HG03565 (cell line): Measurements from ENCODE around the gene BCAR3.

Experiments used
- ATAC-seq: cut with Tn5 transposase; IDR thresholded peaks from one replicate; pipeline ENCODE4 v1.9.1; 2021; ENCODE audit warnings: mild to moderate bottlenecking, moderate library complexity; ENCODE audit not compliant: unreplicated experiment

The BCAR3 gene

GRCh38 chr1:93641527-93641926, 40.1 kb downstream of the BCAR3 start:
- no peak for ATAC-seq

GRCh38 chr1:93640656-93641440, 40.8 kb downstream of the BCAR3 start:
- ATAC-seq, result no peak

GRCh38 chr1:93638981-93639380, 42.7 kb downstream of the BCAR3 start:
- ATAC-seq, result no peak

GRCh38 chr1:93638307-93638847, 43.3 kb downstream of the BCAR3 start:
- ATAC-seq, result no peak

GRCh38 chr1:93636712-93637111, 44.9 kb downstream of the BCAR3 start:
- no peak for ATAC-seq

GRCh38 chr1:93635614-93636543, 45.8 kb downstream of the BCAR3 start:
- ATAC-seq, result no peak

GRCh38 chr1:93633313-93633712, 48.3 kb downstream of the BCAR3 start:
- ATAC-seq, result no peak

GRCh38 chr1:93631626-93632365, 49.8 kb downstream of the BCAR3 start:
- ATAC-seq, result no peak

GRCh38 chr1:93630168-93630567, 51.5 kb downstream of the BCAR3 start:
- ATAC-seq, result no peak

GRCh38 chr1:93629101-93630059, 52.3 kb downstream of the BCAR3 start:
- ATAC-seq, result no peak

GRCh38 chr1:93628681-93629080, 53.0 kb downstream of the BCAR3 start:
- ATAC-seq, result no peak

- ATAC-seq, result no peak
These were observed 55.9 kb downstream of the BCAR3 start for GRCh38 chr1:93625582-93626327.

GRCh38 chr1:93623875-93624274, 57.8 kb downstream of the BCAR3 start:
- no peak for ATAC-seq

- ATAC-seq, result no peak
These were observed 58.2 kb downstream of the BCAR3 start for GRCh38 chr1:93623436-93623835.

- no peak for ATAC-seq
These were observed 60.4 kb downstream of the BCAR3 start for GRCh38 chr1:93621246-93621645.

GRCh38 chr1:93620841-93621210, 60.8 kb downstream of the BCAR3 start:
- ATAC-seq, result no peak

GRCh38 chr1:93620172-93620840, 61.3 kb downstream of the BCAR3 start:
- no peak for ATAC-seq

GRCh38 chr1:93619507-93620171, 62.0 kb downstream of the BCAR3 start:
- ATAC-seq, result no peak
